Activated naive CD4-positive, alpha-beta T cell treated with anti-CD3 and anti-CD28 coated beads, Interleukin-2, amount 10 ng/mL, durations not matched to agents 7 days and 5 days (primary cell): ENCODE results near the gene FXN.

ENCODE experiments used
- CTCF ChIA-PET: fragments of 350-600 bp; sonication (Branson Sonifier 250); formaldehyde crosslinking; loops from one replicate; lab custom pipeline; 2021; ENCODE audit warnings: antibody characterized with exemption; lab: Charles Lee
- DNase-seq: peaks from one replicate; pipeline ENCODE4 v3.0.0-alpha.2; 2020
- H3K27ac Mint-ChIP-seq: one replicate; pipeline ENCODE4 v1.8.0; 2021; ENCODE audit warnings: mild to moderate bottlenecking, moderate library complexity, mixed read lengths
- H3K27me3 Mint-ChIP-seq: one replicate; pipeline ENCODE4 v1.8.0; 2021; ENCODE audit warnings: mild to moderate bottlenecking, mixed read lengths
- H3K36me3 Mint-ChIP-seq: one replicate; pipeline ENCODE4 v1.8.0; 2021; ENCODE audit warnings: mixed read lengths
- H3K4me1 Mint-ChIP-seq: one replicate; pipeline ENCODE4 v1.8.0; 2021; ENCODE audit warnings: mixed read lengths
- H3K4me3 Mint-ChIP-seq: one replicate; pipeline ENCODE4 v1.8.0; 2021; ENCODE audit warnings: mild to moderate bottlenecking, moderate library complexity, mixed read lengths
- H3K9me3 Mint-ChIP-seq: one replicate; pipeline ENCODE4 v1.8.0; 2021; ENCODE audit warnings: mixed read lengths

FXN gene

DNA sequence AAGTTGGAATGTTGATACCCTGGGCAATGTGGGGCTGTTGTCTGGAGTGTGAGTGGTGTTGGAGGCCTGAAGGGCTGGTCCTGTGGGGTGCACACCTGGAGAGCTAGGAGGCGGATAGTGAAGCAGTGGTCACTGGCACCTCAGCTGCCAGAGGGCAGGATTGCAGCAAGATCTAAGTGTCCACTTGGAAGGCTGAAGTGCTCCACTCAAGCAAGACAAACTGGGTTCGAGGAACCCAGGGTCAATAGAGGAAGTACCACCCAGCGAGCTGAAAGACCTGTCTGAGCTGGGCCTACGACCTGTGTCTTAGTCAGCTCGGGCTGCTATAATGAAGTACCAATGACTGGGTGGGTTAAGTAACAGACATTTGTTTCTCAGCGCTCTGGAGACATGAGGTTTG is 98.9 kb downstream of the FXN start:
- no peaks in the 10 kb centered on the region for H3K27me3 Mint-ChIP-seq
- no peaks in the 10 kb centered on the region for H3K9me3 Mint-ChIP-seq
- no peaks in the 10 kb centered on the region for H3K36me3 Mint-ChIP-seq
- H3K4me1 Mint-ChIP-seq = no peaks in the 10 kb centered on the region
- H3K4me3 Mint-ChIP-seq = no peak overlapping the region
- DNase-seq = no peak
- H3K27ac Mint-ChIP-seq = no peak overlapping the region
- CTCF ChIA-PET = no interaction called here

DNA sequence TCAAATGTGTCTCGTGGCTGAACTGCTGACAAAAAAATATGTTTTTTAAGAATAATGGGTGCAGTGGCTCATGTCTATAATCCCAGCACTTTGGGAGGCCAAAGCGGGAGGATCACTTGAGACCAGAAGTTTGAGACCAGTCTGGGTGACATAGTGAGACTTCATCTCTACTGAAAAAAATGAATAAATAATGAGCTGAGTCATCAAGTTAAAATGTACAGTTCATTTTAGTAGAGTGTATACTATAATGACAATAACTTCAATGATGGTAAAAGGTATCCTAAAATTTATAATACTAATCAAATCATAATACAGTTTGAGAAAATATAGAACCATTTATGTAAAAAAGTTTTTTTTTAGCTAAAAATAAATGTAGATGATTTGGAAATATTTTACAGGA is 100.6 kb downstream of the FXN start:
- H3K4me3 Mint-ChIP-seq = no peak overlapping the region
- H3K36me3 Mint-ChIP-seq = no peaks in the 10 kb centered on the region
- no peak for DNase-seq
- H3K9me3 Mint-ChIP-seq = no peaks in the 10 kb centered on the region
- H3K27me3 Mint-ChIP-seq = no peaks in the 10 kb centered on the region
- no peak overlapping the region for H3K27ac Mint-ChIP-seq
- CTCF ChIA-PET = interaction anchor here (0.6 kb wide), 1 partner anchor 463 kb away, joined by 3 read pairs; no protein-coding TSS in a partner anchor
- no peaks in the 10 kb centered on the region for H3K4me1 Mint-ChIP-seq

DNA sequence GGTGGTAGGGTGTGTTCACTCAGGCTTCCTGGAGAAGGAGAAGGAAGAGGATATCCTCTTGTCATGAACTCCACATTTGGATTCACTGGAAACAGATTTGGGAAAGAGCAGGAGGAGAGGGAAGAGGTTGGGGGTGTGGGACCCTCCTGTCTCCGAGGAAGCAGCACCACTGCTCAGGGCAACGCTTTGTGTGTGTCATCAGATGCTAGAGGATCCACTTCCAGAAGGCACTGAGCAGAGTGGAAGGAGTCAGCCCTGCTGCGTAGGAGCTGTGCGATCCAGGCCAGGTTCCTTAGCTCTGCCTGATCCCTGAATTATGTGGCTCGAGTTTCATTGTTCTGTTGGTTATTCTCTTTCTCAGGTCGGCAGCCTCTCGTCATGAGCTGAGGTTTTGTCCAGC is 101.2 kb downstream of the FXN start:
- Mint-ChIP-seq H3K9me3 (no peaks in the 10 kb centered on the region), H3K27me3 (no peaks in the 10 kb centered on the region), H3K36me3 (no peaks in the 10 kb centered on the region), H3K27ac (no peak overlapping the region), H3K4me1 (no peaks in the 10 kb centered on the region), H3K4me3 (no peak overlapping the region)
- no peak for DNase-seq
- CTCF ChIA-PET = interaction anchor here (0.6 kb wide), 1 partner anchor 464 kb away, joined by 3 read pairs; no protein-coding TSS in a partner anchor

DNA sequence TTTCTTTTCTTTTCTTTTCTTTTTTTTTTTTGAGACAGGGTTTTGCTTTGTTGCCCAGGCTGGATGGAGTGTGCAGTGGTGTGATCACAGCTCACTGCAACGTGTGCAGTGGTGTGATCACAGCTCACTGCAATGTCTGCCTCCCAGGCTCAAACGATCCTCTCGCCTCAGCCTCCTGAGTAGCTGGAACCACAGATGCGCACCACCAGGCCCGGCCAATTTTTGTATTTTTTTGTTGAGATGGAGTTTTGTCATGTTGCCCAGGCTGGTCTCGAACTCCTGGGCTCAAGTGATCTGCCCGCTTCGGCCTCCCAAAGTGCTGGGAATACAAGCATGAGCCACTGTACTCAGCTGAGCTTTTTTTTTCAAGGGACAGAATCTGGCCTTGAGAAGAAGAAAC is 101.8 kb downstream of the FXN start:
- no peak for DNase-seq
- H3K9me3 Mint-ChIP-seq = no peaks in the 10 kb centered on the region
- H3K27me3 Mint-ChIP-seq = no peaks in the 10 kb centered on the region
- H3K4me1 Mint-ChIP-seq = peaks cover 2% of the 10 kb centered on the region
- no peak overlapping the region for H3K27ac Mint-ChIP-seq
- H3K4me3 Mint-ChIP-seq = no peak overlapping the region
- H3K36me3 Mint-ChIP-seq = no peaks in the 10 kb centered on the region
- CTCF ChIA-PET = no interaction called here

DNA sequence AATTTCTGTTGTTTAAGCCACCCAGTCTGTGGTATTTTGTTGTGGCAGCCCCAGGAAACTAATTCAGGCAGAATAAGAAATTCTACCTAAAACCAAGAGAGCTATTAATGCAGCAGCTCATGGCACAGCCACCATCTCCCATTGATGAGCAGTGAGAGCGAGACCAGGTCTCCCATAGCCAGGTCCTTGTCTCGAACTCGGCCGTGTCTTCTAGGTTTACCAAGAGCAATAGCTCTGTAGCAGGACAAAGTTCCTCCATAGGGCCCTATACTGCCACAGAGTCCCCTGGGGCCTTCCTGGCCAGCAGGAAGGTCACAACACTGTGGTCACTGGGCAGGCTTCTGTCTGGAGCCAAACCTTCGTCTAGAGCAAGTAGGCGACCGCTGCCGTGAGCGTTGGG is 104.0 kb downstream of the FXN start:
- Mint-ChIP-seq H3K4me1 (peaks cover 3% of the 10 kb centered on the region), H3K36me3 (no peaks in the 10 kb centered on the region), H3K27ac (no peak overlapping the region), H3K9me3 (no peaks in the 10 kb centered on the region), H3K4me3 (no peak overlapping the region), H3K27me3 (no peaks in the 10 kb centered on the region)
- CTCF ChIA-PET = interaction anchor here (1.2 kb wide), 2 partner anchors 26 to 52 kb away, joined by 3 to 4 read pairs; no protein-coding TSS in a partner anchor
- DNase-seq = no peak

DNA sequence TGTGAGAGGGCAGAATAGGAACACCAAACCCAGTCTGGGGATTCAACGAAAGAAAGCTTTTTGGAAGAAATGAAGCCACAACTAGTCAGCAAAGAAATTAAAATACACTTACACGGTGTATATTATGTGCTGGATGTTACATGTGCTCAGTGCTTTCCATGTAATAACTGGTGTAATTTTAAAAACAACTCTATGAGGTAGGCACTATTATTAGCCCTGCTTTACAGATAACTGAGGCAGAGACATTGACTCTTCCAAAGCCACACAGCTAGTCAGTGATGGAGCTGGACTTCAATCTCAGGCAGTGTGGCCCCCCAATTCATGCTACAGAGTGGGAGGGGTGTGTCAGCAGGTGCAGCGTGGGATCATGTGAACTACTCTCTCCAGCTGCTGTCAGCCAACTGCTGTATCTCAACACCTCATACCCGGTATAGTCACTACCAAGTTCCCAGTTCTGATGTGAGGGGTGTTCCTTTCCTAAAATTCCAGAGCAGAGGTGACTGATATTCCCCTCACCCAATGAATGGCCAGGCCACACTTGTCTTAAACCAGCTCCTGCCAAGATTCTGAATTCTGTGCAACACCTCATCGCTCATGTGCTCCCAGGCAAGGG is 104.7 kb downstream of the FXN start:
- DNase-seq = no peak
- Mint-ChIP-seq H3K27ac (no peak overlapping the region), H3K36me3 (no peaks in the 10 kb centered on the region), H3K4me1 (peaks cover 3% of the 10 kb centered on the region), H3K9me3 (no peaks in the 10 kb centered on the region), H3K4me3 (no peak overlapping the region), H3K27me3 (no peaks in the 10 kb centered on the region)
- CTCF ChIA-PET = interaction anchor here (1.2 kb wide), 2 partner anchors 25 to 52 kb away, joined by 3 to 4 read pairs; no protein-coding TSS in a partner anchor

DNA sequence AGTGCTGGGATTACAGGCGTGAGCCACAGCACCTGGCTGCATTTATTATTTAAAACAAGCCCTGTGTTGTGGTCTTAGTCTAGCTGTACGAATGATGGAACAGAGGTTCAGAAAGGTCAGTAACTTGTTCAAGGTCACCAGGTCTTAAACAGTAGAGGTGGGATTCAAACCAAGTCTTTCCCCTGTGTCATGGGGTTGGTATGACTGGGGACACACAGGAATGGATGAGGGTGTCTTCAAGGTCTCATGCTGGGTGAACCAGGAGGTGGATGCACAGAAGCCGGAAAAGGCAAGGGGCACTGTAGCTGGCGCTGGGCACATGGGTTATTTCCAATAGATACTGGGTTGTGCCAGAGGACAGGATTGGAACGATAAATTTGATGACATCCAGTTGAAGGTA is 106.3 kb downstream of the FXN start:
- DNase-seq = no peak
- peaks cover 3% of the 10 kb centered on the region for H3K4me1 Mint-ChIP-seq
- CTCF ChIA-PET = interaction anchor here (1.0 kb wide), 1 partner anchor 143 kb away, joined by 3 read pairs; no protein-coding TSS in a partner anchor
- no peaks in the 10 kb centered on the region for H3K9me3 Mint-ChIP-seq
- H3K4me3 Mint-ChIP-seq = no peak overlapping the region
- no peaks in the 10 kb centered on the region for H3K27me3 Mint-ChIP-seq
- no peaks in the 10 kb centered on the region for H3K36me3 Mint-ChIP-seq
- H3K27ac Mint-ChIP-seq = no peak overlapping the region

DNA sequence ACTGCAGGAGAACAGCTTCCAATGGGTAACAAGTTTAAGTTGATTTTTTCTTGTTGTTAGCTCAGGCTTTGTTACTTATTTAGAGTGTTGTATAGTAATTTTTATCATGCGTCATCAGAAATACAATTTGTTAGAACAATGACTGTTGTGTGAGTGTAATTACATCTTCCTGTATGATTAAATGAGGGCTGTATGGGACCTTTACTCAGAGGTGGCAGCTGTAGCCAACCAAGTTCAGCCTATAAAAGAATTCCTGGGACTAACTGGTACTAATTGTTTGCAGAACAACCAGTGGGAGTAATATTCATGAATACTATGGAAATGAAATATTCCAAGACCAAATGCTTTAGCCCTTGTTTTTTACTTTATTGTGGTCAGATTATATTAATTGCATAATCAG is 107.7 kb downstream of the FXN start:
- Mint-ChIP-seq H3K4me1 (peaks cover 3% of the 10 kb centered on the region), H3K36me3 (no peaks in the 10 kb centered on the region), H3K27ac (no peak overlapping the region), H3K4me3 (no peak overlapping the region), H3K9me3 (no peaks in the 10 kb centered on the region), H3K27me3 (no peaks in the 10 kb centered on the region)
- CTCF ChIA-PET = interaction anchor here (1.3 kb wide), 1 partner anchor 47 kb away, joined by 3 read pairs; no protein-coding TSS in a partner anchor
- no peak for DNase-seq

DNA sequence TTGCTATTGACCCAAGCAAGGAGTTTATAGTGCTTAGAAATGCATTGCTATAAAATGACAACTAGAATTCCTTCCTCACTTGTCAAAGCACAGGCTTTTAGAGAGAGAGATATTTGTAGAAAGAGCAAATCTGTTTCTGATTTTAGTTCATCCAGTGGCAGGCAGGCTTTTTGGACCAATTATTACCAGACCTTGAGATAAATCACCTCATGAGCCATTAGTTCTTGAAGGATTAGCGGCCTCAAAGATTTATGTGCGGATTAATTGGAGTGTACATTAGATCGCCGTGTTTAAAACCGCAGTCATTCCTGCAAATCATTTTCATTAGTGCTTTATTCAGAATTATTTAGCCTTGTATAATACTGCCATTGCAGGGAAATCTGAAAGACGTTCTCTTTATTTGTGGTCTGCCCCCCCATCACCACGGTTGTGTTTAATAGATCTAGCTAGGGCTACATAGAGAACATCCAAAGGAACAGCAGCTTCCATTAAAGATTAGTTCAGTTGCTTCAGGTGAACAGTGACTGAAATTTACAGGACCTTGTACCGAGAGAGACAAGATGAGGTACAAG is 109.7 kb downstream of the FXN start:
- Mint-ChIP-seq H3K4me1 (peaks cover 3% of the 10 kb centered on the region), H3K4me3 (no peak overlapping the region), H3K36me3 (no peaks in the 10 kb centered on the region), H3K27me3 (no peaks in the 10 kb centered on the region), H3K27ac (no peak overlapping the region), H3K9me3 (no peaks in the 10 kb centered on the region)
- no peak for DNase-seq
- CTCF ChIA-PET = no interaction called here

DNA sequence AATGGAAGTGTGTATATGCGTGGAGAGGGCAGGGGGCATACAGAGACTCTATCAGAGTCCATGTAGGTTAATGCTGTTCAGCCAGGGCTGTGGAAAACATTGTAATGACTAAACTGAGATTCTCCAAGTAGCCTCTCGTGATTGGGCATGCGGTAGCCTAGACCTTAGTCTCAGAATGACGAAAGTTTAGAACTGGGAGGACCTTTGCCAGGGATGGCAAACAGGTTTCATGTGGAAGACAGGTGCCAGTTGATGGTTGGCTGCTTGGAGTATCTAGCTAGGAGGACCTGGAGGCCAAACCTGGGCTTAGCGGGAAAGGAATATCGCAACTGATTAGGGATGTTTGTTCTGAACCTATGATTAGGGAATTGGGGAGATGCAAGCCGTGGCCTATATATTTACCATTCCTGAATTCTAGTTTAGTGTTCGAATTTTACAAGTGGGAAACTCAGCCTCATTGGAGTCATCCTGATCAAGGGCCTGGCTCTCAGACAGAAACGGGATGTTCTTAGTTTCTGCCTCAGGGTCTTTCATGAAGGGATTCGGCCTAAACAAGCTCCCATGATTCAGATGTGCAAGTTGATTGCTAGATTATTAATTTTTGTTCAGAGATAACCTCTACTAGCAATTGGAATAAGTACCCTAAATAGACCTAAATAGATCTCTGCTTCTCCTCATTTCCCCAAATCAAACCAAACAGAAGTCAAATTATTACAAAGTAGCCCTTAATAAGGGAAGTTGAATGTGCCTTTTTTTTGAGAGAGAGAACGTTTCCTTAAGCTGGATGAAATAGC is 111.7 kb downstream of the FXN start:
- no peak overlapping the region for H3K4me3 Mint-ChIP-seq
- CTCF ChIA-PET = no interaction called here
- H3K4me1 Mint-ChIP-seq = peaks cover 1% of the 10 kb centered on the region
- no peak for DNase-seq
- H3K27me3 Mint-ChIP-seq = no peaks in the 10 kb centered on the region
- H3K9me3 Mint-ChIP-seq = no peaks in the 10 kb centered on the region
- H3K27ac Mint-ChIP-seq = no peak overlapping the region
- H3K36me3 Mint-ChIP-seq = no peaks in the 10 kb centered on the region

DNA sequence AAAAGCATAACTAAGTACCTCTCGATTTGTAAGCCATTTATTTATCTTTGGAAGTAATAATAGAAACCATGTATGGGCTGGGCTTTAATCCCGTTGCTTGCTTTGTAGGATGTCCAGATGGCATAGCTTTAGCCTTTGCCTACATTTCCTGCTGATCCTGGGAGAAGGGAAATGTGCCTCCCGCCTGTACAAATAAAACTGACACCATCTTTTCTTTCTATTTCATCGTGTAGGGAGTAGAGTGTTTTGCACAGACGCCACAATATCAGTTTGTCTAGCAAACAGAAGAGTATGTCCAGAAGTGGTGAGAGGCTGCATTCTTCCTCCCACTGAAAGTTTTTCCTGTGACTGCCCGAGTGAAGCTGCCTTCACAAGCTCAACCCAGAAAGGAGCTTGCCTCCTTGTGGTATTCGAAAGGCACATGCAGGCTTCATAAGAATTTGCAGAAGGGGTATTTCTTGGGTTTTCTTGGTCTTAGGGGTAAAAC is 113.8 kb downstream of the FXN start:
- DNase-seq = no peak
- H3K27ac Mint-ChIP-seq = no peak overlapping the region
- no peaks in the 10 kb centered on the region for H3K36me3 Mint-ChIP-seq
- no peak overlapping the region for H3K4me3 Mint-ChIP-seq
- CTCF ChIA-PET = no interaction called here
- no peaks in the 10 kb centered on the region for H3K4me1 Mint-ChIP-seq
- no peaks in the 10 kb centered on the region for H3K9me3 Mint-ChIP-seq
- H3K27me3 Mint-ChIP-seq = no peaks in the 10 kb centered on the region
